Hypothalamus (tissue), 51 donors: ENCODE results near the gene FUBP1.
A peak's percentile ranks its signal among the peaks of the same experiment; 100 is the strongest.
"Not testable (repeated sequence)": the region's sequence is repeated elsewhere in the genome, so short reads cannot be mapped to it uniquely, and the experiment has no call there.

Source experiments
- DNase-seq, 51 donors: peaks; one replicate each; lab custom pipeline; 2025; lab: John Stamatoyannopoulos, UW

Gene FUBP1

DNA sequence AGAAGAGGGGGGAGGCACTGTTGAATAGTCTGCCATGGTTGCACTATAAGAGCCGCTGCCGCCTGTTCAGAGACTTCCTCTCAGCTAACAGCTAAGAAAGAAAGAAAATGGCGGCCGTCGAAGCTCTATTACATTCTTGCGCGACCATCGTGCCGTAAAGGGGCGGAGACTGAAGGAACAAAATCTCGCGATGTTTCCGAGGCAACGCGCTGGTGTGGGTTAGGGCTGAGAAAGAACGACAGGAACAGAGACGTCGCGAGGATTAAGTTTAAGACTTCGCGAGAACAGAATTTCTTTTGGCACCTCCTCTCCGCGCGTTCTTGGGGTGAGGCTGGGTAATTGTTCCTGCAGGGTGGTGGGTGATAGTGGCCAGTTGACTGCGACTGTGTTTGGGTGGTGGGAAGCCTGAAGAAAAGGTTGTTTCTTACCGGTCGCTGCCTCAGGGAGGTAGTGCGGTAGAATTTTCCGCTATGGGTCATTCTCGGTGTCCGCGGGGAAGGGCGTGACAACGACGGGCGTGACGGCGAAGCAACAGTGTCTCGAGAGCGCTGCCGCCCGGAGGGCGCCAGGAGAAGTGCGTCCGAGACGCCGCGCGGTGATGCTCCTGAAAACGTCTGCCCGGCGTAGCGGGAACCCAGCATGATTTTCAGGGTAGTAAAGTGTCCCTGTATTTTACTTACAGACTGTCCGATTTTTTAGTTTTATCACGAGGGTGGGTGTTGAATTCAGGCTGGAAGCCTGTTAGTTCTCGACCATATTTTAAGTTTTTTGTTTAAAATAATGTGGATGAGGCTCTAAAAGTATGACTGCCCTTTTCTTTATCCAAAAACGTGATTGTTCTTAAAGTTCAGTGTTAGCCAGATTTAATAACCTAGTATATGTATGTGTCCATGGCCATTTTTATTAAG is at the start of gene FUBP1:
Gene FUBP1 (minus strand): TSS at position 104 of the 908 bp plus-strand sequence. CDS start 68 bp downstream, at position 36.
- DNase-seq, result peak; percentile 61 to 96 (median 87)

GRCh38 chr1:78021134-78021533 is 42.3 kb upstream of the FUBP1 start:
- not testable (repeated sequence) for DNase-seq

GRCh38 chr1:78019024-78019423 is 40.2 kb upstream of the FUBP1 start:
- DNase-seq, result no peak

DNA sequence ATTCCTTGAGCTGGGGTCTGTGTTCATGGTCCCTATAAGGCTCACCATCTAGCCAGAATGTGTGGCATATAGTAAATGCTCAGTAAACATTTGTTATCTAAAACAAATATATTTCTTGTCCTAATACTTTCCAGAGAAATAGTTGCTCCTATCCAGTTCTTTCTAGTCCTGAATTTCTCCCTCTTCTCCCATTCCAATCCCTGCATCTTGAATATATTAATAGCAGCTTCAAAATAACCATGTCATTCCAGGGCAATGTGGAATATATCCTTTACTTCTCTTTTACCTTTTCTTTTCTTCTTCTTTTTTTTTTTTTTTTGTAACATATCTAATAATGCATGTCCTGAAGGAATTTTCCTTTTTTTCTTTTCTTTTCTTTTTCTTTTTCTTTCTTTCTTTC is 36.3 kb upstream of the FUBP1 start:
- DNase-seq, result no peak

- no peak for DNase-seq
Measured at GRCh38 chr1:78011050-78011449, 32.2 kb upstream of the FUBP1 start.

- DNase-seq, result no peak
Measured at GRCh38 chr1:78009836-78010235, 31.0 kb upstream of the FUBP1 start.

GRCh38 chr1:78009276-78009675 is 30.4 kb upstream of the FUBP1 start:
- no peak for DNase-seq

GRCh38 chr1:78007677-78008341 is 28.9 kb upstream of the FUBP1 start:
- DNase-seq, result no peak

DNA sequence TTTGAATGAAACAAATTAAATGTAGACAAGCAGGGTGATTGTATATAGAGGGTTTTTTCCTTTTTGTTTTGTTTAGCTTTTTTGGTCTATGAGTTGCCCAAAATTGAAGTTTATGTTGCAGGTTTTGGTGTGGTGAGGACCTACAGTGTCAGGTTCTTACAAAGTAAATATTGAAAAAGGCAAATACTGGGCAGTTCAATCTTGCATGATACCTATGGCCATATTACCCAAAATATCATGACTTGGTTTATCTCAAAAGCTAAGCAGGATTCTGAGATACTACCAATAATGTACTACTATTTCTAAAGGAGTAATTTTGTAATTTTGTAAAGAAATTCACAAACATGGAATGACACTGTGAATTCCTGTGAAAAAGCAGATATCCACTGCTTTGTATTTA is 27.6 kb upstream of the FUBP1 start:
- no peak for DNase-seq

DNA sequence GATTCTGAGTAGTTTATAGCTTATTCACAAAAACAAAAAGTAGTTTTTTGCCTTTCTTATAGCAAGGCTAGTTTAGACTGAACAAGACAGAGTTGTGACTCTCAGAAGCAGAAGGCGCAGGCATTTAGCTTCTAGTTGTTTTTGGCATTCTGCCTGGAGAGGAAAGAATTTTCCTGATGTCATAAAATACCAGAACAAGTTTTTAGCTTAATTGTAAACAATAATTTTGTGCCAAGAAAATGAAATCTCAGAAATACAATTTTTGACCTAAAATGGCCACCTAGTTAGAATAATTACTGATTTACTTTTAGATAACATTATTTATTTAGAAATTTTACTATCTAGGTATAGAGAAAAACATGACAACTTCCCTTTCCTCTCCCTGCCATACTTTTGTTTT is 26.9 kb upstream of the FUBP1 start:
- peak in 2 of 51 donors; percentile 20 to 25 for DNase-seq

GRCh38 chr1:78005448-78005722 is 26.5 kb upstream of the FUBP1 start:
- DNase-seq, result no peak

DNA sequence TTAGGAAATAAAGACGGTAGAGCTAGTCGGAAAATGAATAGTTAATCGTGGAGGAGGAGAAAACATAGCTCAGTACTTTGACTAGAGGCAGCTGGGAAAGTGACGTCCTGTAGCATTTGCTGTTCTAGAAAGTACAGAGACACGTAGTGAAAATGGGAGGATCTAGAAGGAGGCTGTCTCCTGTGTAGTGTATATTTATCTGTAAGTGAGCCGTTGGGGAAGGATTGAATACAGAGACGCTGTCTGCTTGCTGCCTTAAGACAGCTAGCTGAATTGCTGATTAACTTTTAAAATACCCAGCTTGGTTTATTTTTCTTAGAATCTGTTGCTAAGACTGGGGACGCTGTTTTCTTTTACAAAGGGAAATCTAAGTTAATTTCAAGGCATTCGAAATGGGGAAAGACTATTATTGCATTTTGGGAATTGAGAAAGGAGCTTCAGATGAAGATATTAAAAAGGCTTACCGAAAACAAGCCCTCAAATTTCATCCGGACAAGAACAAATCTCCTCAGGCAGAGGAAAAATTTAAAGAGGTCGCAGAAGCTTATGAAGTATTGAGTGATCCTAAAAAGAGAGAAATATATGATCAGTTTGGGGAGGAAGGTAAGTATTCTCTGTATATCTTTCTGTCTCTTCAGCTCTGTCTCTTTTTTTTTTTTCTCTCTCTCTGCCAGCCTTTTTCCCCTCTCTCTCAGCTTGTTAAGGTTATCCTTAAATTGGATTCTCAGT is 26.0 kb upstream of the FUBP1 start, which contains the start of gene DNAJB4:
Gene DNAJB4 (plus strand): TSS at position 221 of the 729 bp plus-strand sequence. CDS start 172 bp downstream, at position 393.
- peak in 38 of 51 donors; percentile 4 to 92 (median 35) for DNase-seq

DNA sequence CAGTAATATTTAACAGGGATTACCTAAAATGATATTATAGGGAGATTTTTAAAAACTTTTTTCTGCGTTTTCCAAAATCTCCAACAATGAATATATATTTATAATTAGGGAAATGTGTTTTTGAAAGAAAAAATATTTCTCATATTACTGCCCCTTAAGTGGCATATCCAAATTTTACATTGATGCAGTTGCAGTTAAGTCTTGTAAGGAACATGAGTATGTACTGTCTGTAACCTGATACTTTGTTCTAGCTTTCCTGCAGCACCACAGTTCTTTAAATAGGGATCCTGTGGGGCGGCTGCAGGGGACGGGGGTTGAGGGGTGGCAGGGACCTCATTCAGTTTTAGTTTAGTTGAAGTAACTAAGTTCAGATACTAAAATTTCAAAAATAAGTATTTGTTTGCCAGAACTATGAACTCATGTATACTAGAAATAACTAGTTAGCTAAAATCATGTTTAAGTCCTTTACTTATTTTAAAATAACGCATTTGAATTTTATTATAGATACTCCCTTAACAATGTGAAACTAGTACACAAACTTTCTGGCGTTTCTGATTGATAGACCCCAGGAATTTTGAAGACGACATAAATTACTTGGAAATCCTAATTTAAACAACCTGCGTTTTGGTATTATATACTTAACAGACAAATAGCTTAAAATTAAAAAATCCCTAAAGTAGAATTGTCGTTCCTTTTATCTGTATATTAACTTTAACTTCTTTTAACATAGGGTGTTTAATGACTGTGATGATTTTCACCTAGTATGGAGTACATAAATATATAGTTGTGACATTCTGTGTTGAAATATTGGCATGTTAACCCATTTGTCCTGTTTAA is 25.2 kb upstream of the FUBP1 start:
- peak in 22 of 51 donors; percentile 2 to 52 (median 13) for DNase-seq

- peak in 1 of 51 donors; percentile 61 for DNase-seq
Measured at GRCh38 chr1:78003070-78003746, 24.3 kb upstream of the FUBP1 start.

- not testable (repeated sequence) for DNase-seq
Measured at GRCh38 chr1:78000536-78000935, 21.7 kb upstream of the FUBP1 start.

GRCh38 chr1:77996734-77997133 is 17.9 kb upstream of the FUBP1 start:
- DNase-seq, result no peak

GRCh38 chr1:77994117-77994705 is 15.3 kb upstream of the FUBP1 start:
- DNase-seq, result no peak

- no peak for DNase-seq
Measured at GRCh38 chr1:77991638-77992037, 12.8 kb upstream of the FUBP1 start.

GRCh38 chr1:77990629-77991204 is 11.8 kb upstream of the FUBP1 start:
- no peak for DNase-seq
